ENCODE measurements around the gene MRPS15.

MRPS15 gene

GRCh38 chr1:36450270-36450918 lies 13.8 kb downstream of the MRPS15 start, which contains the start of gene OSCP1:
TSS of gene OSCP1 (minus strand) at chr1:36450451. CDS start at chr1:36450369, 82 bp downstream.
- Histone ChIP-seq H3K4me3 (ENCODE audit: low read length) (peak within 1 kb of the TSS; percentile 77), H3K4me1 (ENCODE audit: control insufficient read depth, insufficient read depth, low read length) (peaks cover 3% of the 10 kb centered on the region), H3K36me3 (ENCODE audit: control insufficient read depth, insufficient read depth, low read length) (peaks cover 4% of the 10 kb centered on the region), H3K27me3 (ENCODE audit: control insufficient read depth, insufficient read depth, low read length) (no peaks in the 10 kb centered on the region), H3K27ac (ENCODE audit: low read depth, low read length) (peak within 1 kb of the TSS; percentile 87), H3K9ac (ENCODE audit: low read length) (peak within 1 kb of the TSS; percentile 54)

GRCh38 chr1:36448530-36449056 lies 15.6 kb downstream of the MRPS15 start:
- Histone ChIP-seq H3K27ac (ENCODE audit: low read depth, low read length) (no peak overlapping the region), H3K4me1 (ENCODE audit: control insufficient read depth, insufficient read depth, low read length) (peaks cover 3% of the 10 kb centered on the region), H3K36me3 (ENCODE audit: control insufficient read depth, insufficient read depth, low read length) (no peaks in the 10 kb centered on the region), H3K9ac (ENCODE audit: low read length) (no peak overlapping the region), H3K27me3 (ENCODE audit: control insufficient read depth, insufficient read depth, low read length) (no peaks in the 10 kb centered on the region), H3K4me3 (ENCODE audit: low read length) (no peak overlapping the region)

GRCh38 chr1:36447450-36447849 lies 16.7 kb downstream of the MRPS15 start:
- no peak overlapping the region for H3K27ac ChIP-seq (ENCODE audit: low read depth, low read length)
- no peak overlapping the region for H3K9ac ChIP-seq (ENCODE audit: low read length)
- no peaks in the 10 kb centered on the region for H3K36me3 ChIP-seq (ENCODE audit: control insufficient read depth, insufficient read depth, low read length)
- no peak overlapping the region for H3K4me3 ChIP-seq (ENCODE audit: low read length)
- no peaks in the 10 kb centered on the region for H3K27me3 ChIP-seq (ENCODE audit: control insufficient read depth, insufficient read depth, low read length)
- H3K4me1 ChIP-seq (ENCODE audit: control insufficient read depth, insufficient read depth, low read length): peaks cover 3% of the 10 kb centered on the region

GRCh38 chr1:36446746-36447145 lies 17.4 kb downstream of the MRPS15 start:
- no peaks in the 10 kb centered on the region for H3K36me3 ChIP-seq (ENCODE audit: control insufficient read depth, insufficient read depth, low read length)
- H3K4me1 ChIP-seq (ENCODE audit: control insufficient read depth, insufficient read depth, low read length): peaks cover 3% of the 10 kb centered on the region
- no peak overlapping the region for H3K9ac ChIP-seq (ENCODE audit: low read length)
- H3K27ac ChIP-seq (ENCODE audit: low read depth, low read length): no peak overlapping the region
- H3K4me3 ChIP-seq (ENCODE audit: low read length): no peak overlapping the region
- no peaks in the 10 kb centered on the region for H3K27me3 ChIP-seq (ENCODE audit: control insufficient read depth, insufficient read depth, low read length)

GRCh38 chr1:36446271-36446670 lies 17.9 kb downstream of the MRPS15 start:
- peaks cover 3% of the 10 kb centered on the region for H3K4me1 ChIP-seq (ENCODE audit: control insufficient read depth, insufficient read depth, low read length)
- H3K4me3 ChIP-seq (ENCODE audit: low read length): no peak overlapping the region
- H3K36me3 ChIP-seq (ENCODE audit: control insufficient read depth, insufficient read depth, low read length): no peaks in the 10 kb centered on the region
- H3K27ac ChIP-seq (ENCODE audit: low read depth, low read length): no peak overlapping the region
- H3K9ac ChIP-seq (ENCODE audit: low read length): no peak overlapping the region
- H3K27me3 ChIP-seq (ENCODE audit: control insufficient read depth, insufficient read depth, low read length): no peaks in the 10 kb centered on the region

GRCh38 chr1:36443297-36443696 lies 20.9 kb downstream of the MRPS15 start:
- Histone ChIP-seq H3K27ac (ENCODE audit: low read depth, low read length) (no peak overlapping the region), H3K4me1 (ENCODE audit: control insufficient read depth, insufficient read depth, low read length) (no peaks in the 10 kb centered on the region), H3K4me3 (ENCODE audit: low read length) (no peak overlapping the region), H3K27me3 (ENCODE audit: control insufficient read depth, insufficient read depth, low read length) (no peaks in the 10 kb centered on the region), H3K9ac (ENCODE audit: low read length) (no peak overlapping the region), H3K36me3 (ENCODE audit: control insufficient read depth, insufficient read depth, low read length) (no peaks in the 10 kb centered on the region)

- no peak overlapping the region for H3K9ac ChIP-seq (ENCODE audit: low read length)
- H3K27me3 ChIP-seq (ENCODE audit: control insufficient read depth, insufficient read depth, low read length): no peaks in the 10 kb centered on the region
These were observed 21.8 kb downstream of the MRPS15 start for GRCh38 chr1:36442337-36442736.

GRCh38 chr1:36440646-36441045 lies 23.5 kb downstream of the MRPS15 start:
- H3K36me3 ChIP-seq (ENCODE audit: control insufficient read depth, insufficient read depth, low read length): no peaks in the 10 kb centered on the region
- H3K9ac ChIP-seq (ENCODE audit: low read length): no peak overlapping the region
- no peak overlapping the region for H3K27ac ChIP-seq (ENCODE audit: low read depth, low read length)
- no peaks in the 10 kb centered on the region for H3K4me1 ChIP-seq (ENCODE audit: control insufficient read depth, insufficient read depth, low read length)
- H3K4me3 ChIP-seq (ENCODE audit: low read length): no peak overlapping the region
- H3K27me3 ChIP-seq (ENCODE audit: control insufficient read depth, insufficient read depth, low read length): no peaks in the 10 kb centered on the region

More at GRCh38 chr1:36442337-36442736, 21.8 kb downstream of the MRPS15 start:
- no peak overlapping the region for H3K27ac ChIP-seq (ENCODE audit: low read depth, low read length)
- no peak overlapping the region for H3K4me3 ChIP-seq (ENCODE audit: low read length)
- no peaks in the 10 kb centered on the region for H3K4me1 ChIP-seq (ENCODE audit: control insufficient read depth, insufficient read depth, low read length)
- no peaks in the 10 kb centered on the region for H3K36me3 ChIP-seq (ENCODE audit: control insufficient read depth, insufficient read depth, low read length)

GRCh38 chr1:36440044-36440443 lies 24.1 kb downstream of the MRPS15 start:
- no peak overlapping the region for H3K9ac ChIP-seq (ENCODE audit: low read length)
- no peak overlapping the region for H3K27ac ChIP-seq (ENCODE audit: low read depth, low read length)
- no peaks in the 10 kb centered on the region for H3K4me1 ChIP-seq (ENCODE audit: control insufficient read depth, insufficient read depth, low read length)
- no peaks in the 10 kb centered on the region for H3K36me3 ChIP-seq (ENCODE audit: control insufficient read depth, insufficient read depth, low read length)
- no peak overlapping the region for H3K4me3 ChIP-seq (ENCODE audit: low read length)
- no peaks in the 10 kb centered on the region for H3K27me3 ChIP-seq (ENCODE audit: control insufficient read depth, insufficient read depth, low read length)

GRCh38 chr1:36438715-36439114 lies 25.5 kb downstream of the MRPS15 start:
- no peaks in the 10 kb centered on the region for H3K4me1 ChIP-seq (ENCODE audit: control insufficient read depth, insufficient read depth, low read length)
- no peak overlapping the region for H3K9ac ChIP-seq (ENCODE audit: low read length)
- H3K4me3 ChIP-seq (ENCODE audit: low read length): no peak overlapping the region
- H3K27ac ChIP-seq (ENCODE audit: low read depth, low read length): no peak overlapping the region
- H3K36me3 ChIP-seq (ENCODE audit: control insufficient read depth, insufficient read depth, low read length): no peaks in the 10 kb centered on the region
- no peaks in the 10 kb centered on the region for H3K27me3 ChIP-seq (ENCODE audit: control insufficient read depth, insufficient read depth, low read length)

- no peaks in the 10 kb centered on the region for H3K36me3 ChIP-seq (ENCODE audit: control insufficient read depth, insufficient read depth, low read length)
These were observed 27.4 kb downstream of the MRPS15 start for GRCh38 chr1:36436821-36437220.

GRCh38 chr1:36433102-36433501 lies 31.1 kb downstream of the MRPS15 start:
- H3K4me3 ChIP-seq (ENCODE audit: low read length): no peak overlapping the region
- no peaks in the 10 kb centered on the region for H3K27me3 ChIP-seq (ENCODE audit: control insufficient read depth, insufficient read depth, low read length)
- H3K9ac ChIP-seq (ENCODE audit: low read length): no peak overlapping the region
- H3K4me1 ChIP-seq (ENCODE audit: control insufficient read depth, insufficient read depth, low read length): no peaks in the 10 kb centered on the region
- no peaks in the 10 kb centered on the region for H3K36me3 ChIP-seq (ENCODE audit: control insufficient read depth, insufficient read depth, low read length)
- H3K27ac ChIP-seq (ENCODE audit: low read depth, low read length): no peak overlapping the region

More at GRCh38 chr1:36436821-36437220, 27.4 kb downstream of the MRPS15 start:
- Histone ChIP-seq H3K4me1 (ENCODE audit: control insufficient read depth, insufficient read depth, low read length) (no peaks in the 10 kb centered on the region), H3K27ac (ENCODE audit: low read depth, low read length) (no peak overlapping the region), H3K27me3 (ENCODE audit: control insufficient read depth, insufficient read depth, low read length) (no peaks in the 10 kb centered on the region), H3K4me3 (ENCODE audit: low read length) (no peak overlapping the region), H3K9ac (ENCODE audit: low read length) (no peak overlapping the region)

GRCh38 chr1:36432616-36433015 lies 31.6 kb downstream of the MRPS15 start:
- no peak overlapping the region for H3K27ac ChIP-seq (ENCODE audit: low read depth, low read length)
- no peaks in the 10 kb centered on the region for H3K36me3 ChIP-seq (ENCODE audit: control insufficient read depth, insufficient read depth, low read length)
- no peaks in the 10 kb centered on the region for H3K27me3 ChIP-seq (ENCODE audit: control insufficient read depth, insufficient read depth, low read length)
- H3K9ac ChIP-seq (ENCODE audit: low read length): no peak overlapping the region
- H3K4me1 ChIP-seq (ENCODE audit: control insufficient read depth, insufficient read depth, low read length): no peaks in the 10 kb centered on the region
- H3K4me3 ChIP-seq (ENCODE audit: low read length): no peak overlapping the region

All from rectal smooth muscle tissue (tissue), 1 donor.